ENCODE data around the gene PCGF2.

DNA sequence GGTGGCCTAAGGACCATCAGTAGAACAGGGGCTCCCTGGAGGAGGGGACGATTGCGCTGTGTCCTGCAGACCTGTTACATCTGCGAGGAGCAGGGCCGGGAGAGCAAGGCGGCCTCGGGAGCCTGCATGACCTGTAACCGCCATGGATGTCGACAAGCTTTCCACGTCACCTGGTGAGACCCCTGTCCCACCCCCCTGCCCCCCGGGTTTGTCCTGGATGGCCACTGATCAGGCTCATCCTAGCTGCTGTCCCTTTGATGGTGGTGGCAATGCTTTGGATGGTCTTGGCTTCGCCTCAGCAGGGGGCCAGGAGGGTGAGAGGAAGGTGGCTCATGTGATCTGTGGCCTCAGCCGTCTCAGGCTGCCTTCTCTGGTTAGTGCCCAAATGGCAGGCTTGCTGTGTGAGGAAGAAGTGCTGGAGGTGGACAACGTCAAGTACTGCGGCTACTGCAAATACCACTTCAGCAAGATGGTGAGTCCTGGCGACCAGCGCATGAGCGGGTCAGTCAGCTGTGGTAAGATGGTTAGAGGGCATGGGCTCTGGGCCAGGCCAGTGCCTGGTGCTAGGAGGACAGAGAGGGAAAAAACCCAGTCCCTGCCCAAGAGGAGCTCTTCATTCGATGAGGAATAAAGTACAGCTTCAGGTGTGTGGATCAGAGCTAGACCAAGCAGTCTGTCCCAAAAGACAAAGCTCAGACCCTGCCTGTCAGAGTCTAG lies 38.9 kb downstream of the PCGF2 start:
- TF ChIP-seq EZH2 (IDR thresholded peaks at IDR 0.05), result no peak
- TF ChIP-seq POLR2AphosphoS5 (IDR thresholded peaks at IDR 0.05; ENCODE audit: borderline replicate concordance, low read depth, low read length), result no peak
